Stimulated activated CD4-positive, alpha-beta T cell treated with anti-CD3 and anti-CD28 coated beads, Interleukin-2, amount 100 ng/mL, for 24 hours (primary cell): ENCODE data around the gene NPM1.
"Not testable (repeated sequence)": the region's sequence is repeated elsewhere in the genome, so short reads cannot be mapped to it uniquely, and the experiment has no call there.

Experiments
- DNase-seq, 2 donors: peaks; one replicate each; pipeline ENCODE4 v3.0.0-alpha.2; 2020

NPM1 gene

GRCh38 chr5:171413153-171413910, 25.7 kb downstream of the NPM1 start:
- DNase-seq, result peak in 1 of 2 donors; percentile 16

- not testable (repeated sequence) for DNase-seq
Measured at GRCh38 chr5:171413993-171414392, 26.3 kb downstream of the NPM1 start.

GRCh38 chr5:171415115-171415730, 27.6 kb downstream of the NPM1 start:
- no peak for DNase-seq

GRCh38 chr5:171416160-171417049, 28.8 kb downstream of the NPM1 start:
- no peak for DNase-seq

GRCh38 chr5:171418316-171418981, 30.8 kb downstream of the NPM1 start:
- peak; percentile 66 to 68 for DNase-seq

GRCh38 chr5:171418982-171419687, 31.5 kb downstream of the NPM1 start, which contains the start of gene FGF18:
Gene FGF18 (plus strand): TSS chr5:171419647. CDS start chr5:171420200, 553 bp downstream.
- DNase-seq, result peak; percentile 34 to 60

- peak in 1 of 2 donors; percentile 48 for DNase-seq
Measured at GRCh38 chr5:171419688-171420430, 32.2 kb downstream of the NPM1 start.

- no peak for DNase-seq
Measured at GRCh38 chr5:171420431-171421241, 33.0 kb downstream of the NPM1 start.

GRCh38 chr5:171421331-171422262, 33.9 kb downstream of the NPM1 start:
- DNase-seq, result no peak

GRCh38 chr5:171422495-171422894, 34.8 kb downstream of the NPM1 start:
- no peak for DNase-seq

GRCh38 chr5:171422902-171423663, 35.4 kb downstream of the NPM1 start:
- no peak for DNase-seq

- no peak for DNase-seq
Measured at GRCh38 chr5:171424726-171425125, 37.1 kb downstream of the NPM1 start.

- no peak for DNase-seq
Measured at GRCh38 chr5:171425596-171426244, 38.1 kb downstream of the NPM1 start.

GRCh38 chr5:171426266-171426665, 38.6 kb downstream of the NPM1 start:
- DNase-seq, result no peak

- DNase-seq, result no peak
Measured at GRCh38 chr5:171426680-171427079, 39.0 kb downstream of the NPM1 start.

- no peak for DNase-seq
Measured at GRCh38 chr5:171427318-171428167, 39.9 kb downstream of the NPM1 start.

GRCh38 chr5:171428168-171428696, 40.6 kb downstream of the NPM1 start:
- no peak for DNase-seq
